WTC11 (cell line): ENCODE measurements around the gene CARM1. TPM values are rescaled to one million over a fixed set of nuclear protein-coding genes. Genes with fewer than 3 reads are reported as not detected.

ENCODE experiments used
- ATAC-seq: fragments of 200-7000 bp; cut with Tn5 transposase; 2 replicates; pipeline ENCODE4 v1.10.0; 2021; ENCODE audit warnings: mild to moderate bottlenecking, moderate library complexity
- CTCF ChIA-PET: fragments of 300-600 bp; sonication (Branson Sonifier 250); formaldehyde crosslinking; loops from one replicate; lab custom pipeline; 2021; ENCODE audit warnings: antibody characterized with exemption; lab: Charles Lee
- POLR2A ChIA-PET: fragments of 350-600 bp; sonication (Branson Sonifier 250); formaldehyde crosslinking; loops from one replicate; lab custom pipeline; 2021; ENCODE audit warnings: antibody characterized with exemption; lab: Charles Lee
- DNase-seq: peaks from one replicate; pipeline ENCODE4 v3.0.0; 2021; ENCODE audit warnings: low spot score
- H3K27ac Mint-ChIP-seq: 2 replicates; pipeline ENCODE4 v1.8.0; 2021; ENCODE audit warnings: mixed read lengths
- H3K27me3 Mint-ChIP-seq: 2 replicates; pipeline ENCODE4 v1.8.0; 2021; ENCODE audit warnings: low read depth, mild to moderate bottlenecking, moderate library complexity, mixed read lengths
- H3K36me3 Mint-ChIP-seq: 2 replicates; pipeline ENCODE4 v1.8.0; 2021; ENCODE audit warnings: mixed read lengths
- H3K4me1 Mint-ChIP-seq: 2 replicates; pipeline ENCODE4 v1.8.0; 2022; ENCODE audit warnings: mixed read lengths
- H3K4me3 Mint-ChIP-seq: 2 replicates; pipeline ENCODE4 v1.8.0; 2021; ENCODE audit warnings: mild to moderate bottlenecking, moderate library complexity, mixed read lengths
- H3K9me3 Mint-ChIP-seq: 2 replicates; pipeline ENCODE4 v1.8.0; 2021; ENCODE audit warnings: mixed read lengths
- CREB1 ChIP-seq: sonication (generic); formaldehyde crosslinking; IDR thresholded peaks from 2 replicates; pipeline ENCODE4 v1.8.0; 2023; ENCODE audit warnings: mild to moderate bottlenecking, missing genetic modification reagents
- EMX1 ChIP-seq: fragments of 250-450 bp; sonication (Bioruptor Pico); IDR thresholded peaks from 2 replicates; pipeline ENCODE4 v1.8.0; 2021; ENCODE audit warnings: mild to moderate bottlenecking
- FOXJ3 ChIP-seq: sonication (generic); formaldehyde crosslinking; IDR thresholded peaks from 2 replicates; pipeline ENCODE4 v1.9.0; 2021; ENCODE audit warnings: missing genetic modification reagents, mild to moderate bottlenecking, borderline replicate concordance
- GRHL2 ChIP-seq: fragments of 250-450 bp; sonication (Bioruptor Pico); IDR thresholded peaks from 2 replicates; pipeline ENCODE4 v1.8.0; 2022; ENCODE audit warnings: mild to moderate bottlenecking, moderate library complexity; ENCODE audit not compliant: insufficient replicate concordance, severe bottlenecking
- IRF2 ChIP-seq: sonication (generic); formaldehyde crosslinking; IDR thresholded peaks from 2 replicates; pipeline ENCODE4 v1.8.0; 2022; ENCODE audit warnings: low read depth, missing genetic modification reagents, borderline replicate concordance
- NFE2L1 ChIP-seq: sonication (generic); formaldehyde crosslinking; IDR thresholded peaks from 2 replicates; pipeline ENCODE4 v1.8.1; 2023; ENCODE audit warnings: missing genetic modification reagents
- SMAD3 ChIP-seq: sonication (generic); formaldehyde crosslinking; IDR thresholded peaks from 2 replicates; pipeline ENCODE4 v1.8.0; 2022; ENCODE audit warnings: missing genetic modification reagents, mild to moderate bottlenecking, borderline replicate concordance
- SMAD4 ChIP-seq: sonication (generic); formaldehyde crosslinking; IDR thresholded peaks from 2 replicates; pipeline ENCODE4 v1.8.0; 2022; ENCODE audit warnings: mild to moderate bottlenecking, missing genetic modification reagents
- TEAD4 ChIP-seq: sonication (generic); formaldehyde crosslinking; IDR thresholded peaks from 2 replicates; pipeline ENCODE4 v1.8.0; 2022; ENCODE audit warnings: mild to moderate bottlenecking, missing genetic modification reagents
- total RNA-seq: library from RNA; stranded (reverse); gene quantifications from 3 replicates; pipeline ENCODE4 v1.2.3, GENCODE V29; 2021
- TF ChIP-seq, protein P1 (sequence below): sonication (generic); formaldehyde crosslinking; IDR thresholded peaks from 2 replicates; pipeline ENCODE4 v1.8.1; 2023; ENCODE audit warnings: mild to moderate bottlenecking, missing genetic modification reagents, borderline replicate concordance
- TF ChIP-seq, protein P2 (sequence below): sonication (generic); formaldehyde crosslinking; conservative IDR thresholded peaks from 2 replicates; pipeline ENCODE4 v1.8.1; 2023; ENCODE audit warnings: mild to moderate bottlenecking, low read depth, missing genetic modification reagents, moderate library complexity
- TF ChIP-seq, protein P3 (sequence below): sonication (generic); formaldehyde crosslinking; IDR thresholded peaks from 2 replicates; pipeline ENCODE4 v1.8.1; 2022; ENCODE audit warnings: low read depth, missing genetic modification reagents, borderline replicate concordance
- TF ChIP-seq, protein P4 (sequence below): fragments of 250-450 bp; sonication (Bioruptor Pico); conservative IDR thresholded peaks from 2 replicates; pipeline ENCODE4 v1.9.0; 2021; ENCODE audit warnings: mild to moderate bottlenecking
- TF ChIP-seq, protein P5 (sequence below): fragments of 250-450 bp; sonication (Bioruptor Pico); IDR thresholded peaks from 2 replicates; pipeline ENCODE4 v2.1.2; 2022; ENCODE audit warnings: mild to moderate bottlenecking, moderate library complexity
- TF ChIP-seq, protein P6 (sequence below): sonication (generic); formaldehyde crosslinking; IDR thresholded peaks from 2 replicates; pipeline ENCODE4 v1.8.0; 2023; ENCODE audit warnings: missing genetic modification reagents, mild to moderate bottlenecking, borderline replicate concordance

CARM1 gene
- total RNA-seq, 1 experiment from 2014 or later: 125 TPM

DNA sequence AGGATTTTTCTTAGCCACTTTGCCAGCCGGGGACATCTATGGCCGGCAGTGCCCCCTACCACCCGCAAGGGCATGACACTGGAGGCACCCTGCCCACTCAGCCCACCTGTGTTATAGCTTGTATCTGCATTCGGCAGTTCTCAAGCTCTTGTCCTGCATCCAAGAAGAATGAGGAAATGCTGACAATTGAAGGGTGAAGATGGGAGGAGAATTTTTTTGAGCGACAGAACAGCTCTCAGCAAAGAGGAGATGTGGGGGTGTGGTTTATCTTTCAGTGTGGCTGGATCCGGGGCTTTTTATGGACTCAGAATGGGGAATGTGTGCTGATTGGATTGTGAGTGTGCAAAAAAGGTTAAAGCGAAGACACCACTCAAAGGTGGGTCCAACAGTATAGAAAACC lies 28.6 kb upstream of the CARM1 start:
- Mint-ChIP-seq H3K36me3 (no peaks in the 10 kb centered on the region), H3K4me3 (no peak overlapping the region), H3K27me3 (peaks cover 23% of the 10 kb centered on the region), H3K27ac (no peak overlapping the region)
- CTCF ChIA-PET: interaction anchor here (1.3 to 3.0 kb wide), 3 partner anchors 16 to 22 kb away, joined by 5 to 23 read pairs (median 10); no protein-coding TSS in a partner anchor
- DNase-seq (no peak), ATAC-seq (no peak)
- POLR2A ChIA-PET: no interaction called here
- TF ChIP-seq, protein P1, sequence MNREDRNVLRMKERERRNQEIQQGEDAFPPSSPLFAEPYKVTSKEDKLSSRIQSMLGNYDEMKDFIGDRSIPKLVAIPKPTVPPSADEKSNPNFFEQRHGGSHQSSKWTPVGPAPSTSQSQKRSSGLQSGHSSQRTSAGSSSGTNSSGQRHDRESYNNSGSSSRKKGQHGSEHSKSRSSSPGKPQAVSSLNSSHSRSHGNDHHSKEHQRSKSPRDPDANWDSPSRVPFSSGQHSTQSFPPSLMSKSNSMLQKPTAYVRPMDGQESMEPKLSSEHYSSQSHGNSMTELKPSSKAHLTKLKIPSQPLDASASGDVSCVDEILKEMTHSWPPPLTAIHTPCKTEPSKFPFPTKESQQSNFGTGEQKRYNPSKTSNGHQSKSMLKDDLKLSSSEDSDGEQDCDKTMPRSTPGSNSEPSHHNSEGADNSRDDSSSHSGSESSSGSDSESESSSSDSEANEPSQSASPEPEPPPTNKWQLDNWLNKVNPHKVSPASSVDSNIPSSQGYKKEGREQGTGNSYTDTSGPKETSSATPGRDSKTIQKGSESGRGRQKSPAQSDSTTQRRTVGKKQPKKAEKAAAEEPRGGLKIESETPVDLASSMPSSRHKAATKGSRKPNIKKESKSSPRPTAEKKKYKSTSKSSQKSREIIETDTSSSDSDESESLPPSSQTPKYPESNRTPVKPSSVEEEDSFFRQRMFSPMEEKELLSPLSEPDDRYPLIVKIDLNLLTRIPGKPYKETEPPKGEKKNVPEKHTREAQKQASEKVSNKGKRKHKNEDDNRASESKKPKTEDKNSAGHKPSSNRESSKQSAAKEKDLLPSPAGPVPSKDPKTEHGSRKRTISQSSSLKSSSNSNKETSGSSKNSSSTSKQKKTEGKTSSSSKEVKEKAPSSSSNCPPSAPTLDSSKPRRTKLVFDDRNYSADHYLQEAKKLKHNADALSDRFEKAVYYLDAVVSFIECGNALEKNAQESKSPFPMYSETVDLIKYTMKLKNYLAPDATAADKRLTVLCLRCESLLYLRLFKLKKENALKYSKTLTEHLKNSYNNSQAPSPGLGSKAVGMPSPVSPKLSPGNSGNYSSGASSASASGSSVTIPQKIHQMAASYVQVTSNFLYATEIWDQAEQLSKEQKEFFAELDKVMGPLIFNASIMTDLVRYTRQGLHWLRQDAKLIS (CRISPR knock-in tag): no peak
- TF ChIP-seq CREB1 (no peak), EMX1 (CRISPR knock-in tag) (no peak), GRHL2 (CRISPR knock-in tag) (no peak), SMAD4 (CRISPR knock-in tag) (no peak), NFE2L1 (no peak), FOXJ3 (CRISPR knock-in tag) (no peak), SMAD3 (no peak), TEAD4 (no peak), IRF2 (no peak)
- TF ChIP-seq, protein P2, sequence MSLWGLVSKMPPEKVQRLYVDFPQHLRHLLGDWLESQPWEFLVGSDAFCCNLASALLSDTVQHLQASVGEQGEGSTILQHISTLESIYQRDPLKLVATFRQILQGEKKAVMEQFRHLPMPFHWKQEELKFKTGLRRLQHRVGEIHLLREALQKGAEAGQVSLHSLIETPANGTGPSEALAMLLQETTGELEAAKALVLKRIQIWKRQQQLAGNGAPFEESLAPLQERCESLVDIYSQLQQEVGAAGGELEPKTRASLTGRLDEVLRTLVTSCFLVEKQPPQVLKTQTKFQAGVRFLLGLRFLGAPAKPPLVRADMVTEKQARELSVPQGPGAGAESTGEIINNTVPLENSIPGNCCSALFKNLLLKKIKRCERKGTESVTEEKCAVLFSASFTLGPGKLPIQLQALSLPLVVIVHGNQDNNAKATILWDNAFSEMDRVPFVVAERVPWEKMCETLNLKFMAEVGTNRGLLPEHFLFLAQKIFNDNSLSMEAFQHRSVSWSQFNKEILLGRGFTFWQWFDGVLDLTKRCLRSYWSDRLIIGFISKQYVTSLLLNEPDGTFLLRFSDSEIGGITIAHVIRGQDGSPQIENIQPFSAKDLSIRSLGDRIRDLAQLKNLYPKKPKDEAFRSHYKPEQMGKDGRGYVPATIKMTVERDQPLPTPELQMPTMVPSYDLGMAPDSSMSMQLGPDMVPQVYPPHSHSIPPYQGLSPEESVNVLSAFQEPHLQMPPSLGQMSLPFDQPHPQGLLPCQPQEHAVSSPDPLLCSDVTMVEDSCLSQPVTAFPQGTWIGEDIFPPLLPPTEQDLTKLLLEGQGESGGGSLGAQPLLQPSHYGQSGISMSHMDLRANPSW (CRISPR knock-in tag): no peak
- TF ChIP-seq, protein P3, sequence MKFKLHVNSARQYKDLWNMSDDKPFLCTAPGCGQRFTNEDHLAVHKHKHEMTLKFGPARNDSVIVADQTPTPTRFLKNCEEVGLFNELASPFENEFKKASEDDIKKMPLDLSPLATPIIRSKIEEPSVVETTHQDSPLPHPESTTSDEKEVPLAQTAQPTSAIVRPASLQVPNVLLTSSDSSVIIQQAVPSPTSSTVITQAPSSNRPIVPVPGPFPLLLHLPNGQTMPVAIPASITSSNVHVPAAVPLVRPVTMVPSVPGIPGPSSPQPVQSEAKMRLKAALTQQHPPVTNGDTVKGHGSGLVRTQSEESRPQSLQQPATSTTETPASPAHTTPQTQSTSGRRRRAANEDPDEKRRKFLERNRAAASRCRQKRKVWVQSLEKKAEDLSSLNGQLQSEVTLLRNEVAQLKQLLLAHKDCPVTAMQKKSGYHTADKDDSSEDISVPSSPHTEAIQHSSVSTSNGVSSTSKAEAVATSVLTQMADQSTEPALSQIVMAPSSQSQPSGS (CRISPR knock-in tag): no peak
- TF ChIP-seq, protein P4, sequence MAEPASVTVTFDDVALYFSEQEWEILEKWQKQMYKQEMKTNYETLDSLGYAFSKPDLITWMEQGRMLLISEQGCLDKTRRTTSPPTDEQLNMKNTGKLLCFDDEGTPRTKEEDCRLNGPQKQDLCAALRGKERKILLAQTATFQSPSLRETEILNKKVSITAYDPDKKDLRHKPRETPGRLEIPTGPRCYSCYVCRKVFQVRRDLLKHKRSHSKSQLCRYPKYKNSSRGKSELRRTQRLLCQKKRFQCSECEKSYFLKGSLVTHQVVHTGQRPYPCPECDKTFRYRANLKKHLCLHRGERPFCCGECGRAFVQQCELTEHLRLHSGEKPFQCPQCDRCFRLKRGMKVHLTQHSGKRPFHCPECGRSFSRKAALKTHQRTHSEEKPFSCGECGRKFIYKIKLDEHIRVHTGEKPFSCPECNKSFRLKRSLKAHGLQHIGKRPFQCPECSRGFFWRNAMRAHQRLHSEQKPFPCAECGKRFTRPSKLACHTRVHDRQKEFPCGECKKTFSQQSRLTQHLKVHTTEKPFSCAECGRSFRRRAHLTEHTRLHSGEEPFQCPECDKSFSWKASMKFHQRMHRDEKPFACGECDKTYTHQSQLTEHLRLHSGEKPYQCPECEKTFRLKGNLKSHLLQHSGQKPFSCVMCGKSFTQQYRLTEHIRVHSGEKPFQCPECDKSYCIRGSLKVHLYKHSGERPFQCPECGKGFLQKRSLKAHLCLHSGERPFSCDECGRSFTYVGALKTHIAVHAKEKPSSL: no peak
- TF ChIP-seq, protein P5, sequence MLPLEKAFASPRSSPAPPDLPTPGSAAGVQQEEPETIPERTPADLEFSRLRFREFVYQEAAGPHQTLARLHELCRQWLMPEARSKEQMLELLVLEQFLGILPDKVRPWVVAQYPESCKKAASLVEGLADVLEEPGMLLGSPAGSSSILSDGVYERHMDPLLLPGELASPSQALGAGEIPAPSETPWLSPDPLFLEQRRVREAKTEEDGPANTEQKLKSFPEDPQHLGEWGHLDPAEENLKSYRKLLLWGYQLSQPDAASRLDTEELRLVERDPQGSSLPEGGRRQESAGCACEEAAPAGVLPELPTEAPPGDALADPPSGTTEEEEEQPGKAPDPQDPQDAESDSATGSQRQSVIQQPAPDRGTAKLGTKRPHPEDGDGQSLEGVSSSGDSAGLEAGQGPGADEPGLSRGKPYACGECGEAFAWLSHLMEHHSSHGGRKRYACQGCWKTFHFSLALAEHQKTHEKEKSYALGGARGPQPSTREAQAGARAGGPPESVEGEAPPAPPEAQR (CRISPR knock-in tag): no peak
- TF ChIP-seq, protein P6, sequence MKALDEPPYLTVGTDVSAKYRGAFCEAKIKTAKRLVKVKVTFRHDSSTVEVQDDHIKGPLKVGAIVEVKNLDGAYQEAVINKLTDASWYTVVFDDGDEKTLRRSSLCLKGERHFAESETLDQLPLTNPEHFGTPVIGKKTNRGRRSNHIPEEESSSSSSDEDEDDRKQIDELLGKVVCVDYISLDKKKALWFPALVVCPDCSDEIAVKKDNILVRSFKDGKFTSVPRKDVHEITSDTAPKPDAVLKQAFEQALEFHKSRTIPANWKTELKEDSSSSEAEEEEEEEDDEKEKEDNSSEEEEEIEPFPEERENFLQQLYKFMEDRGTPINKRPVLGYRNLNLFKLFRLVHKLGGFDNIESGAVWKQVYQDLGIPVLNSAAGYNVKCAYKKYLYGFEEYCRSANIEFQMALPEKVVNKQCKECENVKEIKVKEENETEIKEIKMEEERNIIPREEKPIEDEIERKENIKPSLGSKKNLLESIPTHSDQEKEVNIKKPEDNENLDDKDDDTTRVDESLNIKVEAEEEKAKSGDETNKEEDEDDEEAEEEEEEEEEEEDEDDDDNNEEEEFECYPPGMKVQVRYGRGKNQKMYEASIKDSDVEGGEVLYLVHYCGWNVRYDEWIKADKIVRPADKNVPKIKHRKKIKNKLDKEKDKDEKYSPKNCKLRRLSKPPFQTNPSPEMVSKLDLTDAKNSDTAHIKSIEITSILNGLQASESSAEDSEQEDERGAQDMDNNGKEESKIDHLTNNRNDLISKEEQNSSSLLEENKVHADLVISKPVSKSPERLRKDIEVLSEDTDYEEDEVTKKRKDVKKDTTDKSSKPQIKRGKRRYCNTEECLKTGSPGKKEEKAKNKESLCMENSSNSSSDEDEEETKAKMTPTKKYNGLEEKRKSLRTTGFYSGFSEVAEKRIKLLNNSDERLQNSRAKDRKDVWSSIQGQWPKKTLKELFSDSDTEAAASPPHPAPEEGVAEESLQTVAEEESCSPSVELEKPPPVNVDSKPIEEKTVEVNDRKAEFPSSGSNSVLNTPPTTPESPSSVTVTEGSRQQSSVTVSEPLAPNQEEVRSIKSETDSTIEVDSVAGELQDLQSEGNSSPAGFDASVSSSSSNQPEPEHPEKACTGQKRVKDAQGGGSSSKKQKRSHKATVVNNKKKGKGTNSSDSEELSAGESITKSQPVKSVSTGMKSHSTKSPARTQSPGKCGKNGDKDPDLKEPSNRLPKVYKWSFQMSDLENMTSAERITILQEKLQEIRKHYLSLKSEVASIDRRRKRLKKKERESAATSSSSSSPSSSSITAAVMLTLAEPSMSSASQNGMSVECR (CRISPR knock-in tag): no peak
- TF ChIP-seq, all 79 proteins: peak for 0
- Mint-ChIP-seq H3K9me3 (peaks cover 24% of the 10 kb centered on the region), H3K4me1 (peaks cover 4% of the 10 kb centered on the region; the same call in 1 of the 2 replicates)
